Measurements from ENCODE around the gene LOX. TPM values are rescaled to one million over a fixed set of nuclear protein-coding genes. Genes with fewer than 3 reads are reported as not detected.

Gene LOX
- total RNA-seq, 4 donors from 2014 or later: 11.8 to 39.5 (median 34.2) TPM

DNA sequence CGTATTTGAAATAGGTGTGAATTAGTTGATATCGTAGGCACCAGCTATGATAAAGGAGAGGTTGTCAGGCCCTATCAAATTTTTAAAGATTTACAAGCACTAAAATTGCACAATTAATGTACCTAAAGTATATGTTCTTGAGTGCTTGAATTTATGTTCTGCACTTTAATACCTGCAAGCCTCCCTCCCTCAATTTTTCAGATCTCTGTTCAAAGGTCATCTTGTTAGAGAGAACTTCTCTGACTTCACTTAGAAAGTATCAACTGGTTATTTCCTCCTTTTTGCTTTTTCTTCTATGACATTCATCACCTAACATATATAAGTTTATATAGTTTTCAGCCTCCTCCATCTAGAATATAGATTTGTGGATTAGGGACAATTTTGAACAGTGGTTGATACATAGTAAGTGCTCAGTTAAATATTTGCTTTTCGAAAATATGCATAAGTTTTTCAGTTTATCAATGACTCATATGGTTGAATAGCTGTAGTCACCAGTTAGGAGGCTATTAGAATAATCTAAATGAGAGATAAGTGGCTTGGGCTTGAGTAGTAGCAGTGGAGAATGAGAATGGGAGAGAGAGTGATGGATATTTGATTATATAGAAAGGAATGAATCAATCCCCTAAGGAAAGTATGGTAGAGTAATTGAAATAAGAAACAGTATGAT is 37.3 kb downstream of the LOX start:
- H3K36me3 ChIP-seq: no peaks in the 10 kb centered on the region
- no peaks in the 10 kb centered on the region for H3K9me3 ChIP-seq
- H3K4me1 ChIP-seq: no peaks in the 10 kb centered on the region
- no peak overlapping the region for H3K4me3 ChIP-seq (replicated peaks in 1 of 3)
- TF ChIP-seq CTCF (IDR thresholded peaks at IDR 0.05) (no peak), POLR2A (IDR thresholded peaks at IDR 0.05) (no peak)
- no peak overlapping the region for H3K27ac ChIP-seq
- 95 to 96% methylated on average over 3 of the region's 3 CpGs for WGBS, 2 donors
- intact Hi-C loops (cut with DNase I): no loop called here
- H3K27me3 ChIP-seq: no peaks in the 10 kb centered on the region
- DNase-seq: no peak

DNA sequence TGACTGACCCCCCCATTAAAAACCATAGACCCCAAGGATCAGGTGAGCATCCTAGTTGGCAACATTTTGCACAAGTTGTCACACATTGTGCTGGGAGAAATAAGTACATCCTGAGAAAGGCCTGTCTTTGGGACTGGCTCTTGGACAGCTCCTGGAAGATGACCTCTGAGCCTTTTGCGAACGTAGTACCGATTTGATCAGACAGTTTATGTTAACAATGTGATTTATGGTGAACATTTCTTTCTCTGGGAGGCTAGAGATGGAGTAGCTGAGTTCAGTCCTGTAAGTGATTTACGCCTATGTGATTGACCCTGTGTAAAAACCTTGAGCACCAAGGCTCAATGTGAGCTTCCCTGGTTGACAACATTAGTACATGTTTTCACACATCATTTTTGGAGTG is 41.7 kb downstream of the LOX start:
- intact Hi-C loops (cut with DNase I): no loop called here

GRCh38 chr5:122035913-122036312 is 42.1 kb downstream of the LOX start:
- 52 to 66% methylated on average over 2 of the region's 2 CpGs for WGBS, 2 donors
- no peak for DNase-seq
- no peak overlapping the region for H3K27ac ChIP-seq
- H3K4me1 ChIP-seq: no peaks in the 10 kb centered on the region
- no peak overlapping the region for H3K4me3 ChIP-seq (replicated peaks in 1 of 3)
- H3K27me3 ChIP-seq: no peaks in the 10 kb centered on the region
- H3K9me3 ChIP-seq: no peaks in the 10 kb centered on the region
- no peaks in the 10 kb centered on the region for H3K36me3 ChIP-seq
- intact Hi-C loops (cut with DNase I): no loop called here
- TF ChIP-seq CTCF (IDR thresholded peaks at IDR 0.05) (no peak), POLR2A (IDR thresholded peaks at IDR 0.05) (no peak)

More for the DNA sequence above, 41.7 kb downstream of the LOX start:
- no peak for DNase-seq
- H3K27me3 ChIP-seq: no peaks in the 10 kb centered on the region
- H3K27ac ChIP-seq: no peak overlapping the region
- no peaks in the 10 kb centered on the region for H3K36me3 ChIP-seq
- H3K9me3 ChIP-seq: no peaks in the 10 kb centered on the region
- TF ChIP-seq POLR2A (IDR thresholded peaks at IDR 0.05) (no peak), CTCF (IDR thresholded peaks at IDR 0.05) (no peak)
- no peaks in the 10 kb centered on the region for H3K4me1 ChIP-seq
- WGBS, 2 donors: 88 to 92% methylated on average over 4 of the region's 4 CpGs
- no peak overlapping the region for H3K4me3 ChIP-seq (replicated peaks in 1 of 3)

DNA sequence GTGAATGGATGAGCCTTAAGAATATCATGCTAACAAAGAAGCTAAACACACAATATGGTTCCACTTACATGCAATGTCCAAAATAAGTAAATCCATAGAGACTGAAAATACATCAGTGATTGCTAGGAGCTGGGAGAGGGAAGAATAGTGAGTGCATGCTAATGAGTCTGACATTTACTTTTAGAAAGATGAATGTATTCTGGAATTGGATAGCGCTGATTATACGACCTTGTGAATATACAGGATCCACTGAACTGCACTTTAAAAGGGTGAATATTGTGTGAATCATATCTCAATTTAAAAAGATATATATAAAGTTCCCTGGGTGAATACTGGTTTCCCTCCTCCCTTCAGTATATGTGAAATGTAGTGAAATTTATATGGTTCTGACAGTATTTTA is 46.2 kb downstream of the LOX start:
- H3K4me3 ChIP-seq (replicated peaks in 1 of 3): no peak overlapping the region
- intact Hi-C loops (cut with DNase I): no loop called here
- DNase-seq: no peak
- TF ChIP-seq POLR2A (IDR thresholded peaks at IDR 0.05) (no peak), CTCF (IDR thresholded peaks at IDR 0.05) (no peak)
- no peak overlapping the region for H3K27ac ChIP-seq
- no peaks in the 10 kb centered on the region for H3K27me3 ChIP-seq
- H3K4me1 ChIP-seq: no peaks in the 10 kb centered on the region
- 89 to 90% methylated on average over 2 of the region's 2 CpGs for WGBS, 2 donors
- peaks cover 0 to 4% of the 10 kb centered on the region in 2 donors for H3K36me3 ChIP-seq
- H3K9me3 ChIP-seq: no peaks in the 10 kb centered on the region

GRCh38 chr5:122030251-122030650 is 47.8 kb downstream of the LOX start:
- no peak overlapping the region for H3K27ac ChIP-seq
- H3K4me3 ChIP-seq (replicated peaks in 1 of 3): no peak overlapping the region
- DNase-seq: no peak
- intact Hi-C loops (cut with DNase I): no loop called here
- peaks cover 0 to 4% of the 10 kb centered on the region in 2 donors for H3K36me3 ChIP-seq
- H3K27me3 ChIP-seq: no peaks in the 10 kb centered on the region
- no peak for TF ChIP-seq CTCF (IDR thresholded peaks at IDR 0.05)
- TF ChIP-seq POLR2A (IDR thresholded peaks at IDR 0.05): no peak
- no peaks in the 10 kb centered on the region for H3K4me1 ChIP-seq
- no peaks in the 10 kb centered on the region for H3K9me3 ChIP-seq

Measured in thyroid gland (tissue), 4 donors.